Stomach (tissue), 4 donors: Measurements from ENCODE around the gene PNRC2.

ENCODE experiments used
- EP300 ChIP-seq: sonication (generic); formaldehyde crosslinking; IDR thresholded peaks from one replicate; pipeline ENCODE4 v1.6.1; 2017; ENCODE audit warnings: antibody characterized with exemption
- POLR2A ChIP-seq, 4 donors: fragments of 450-650 bp; IDR thresholded peaks; one replicate each; pipeline ENCODE4 v1.6.1; 2016; ENCODE audit warnings: antibody characterized with exemption in 4 of 4, control low read depth in 2 of 4, mild to moderate bottlenecking in 1 of 4, moderate library complexity in 1 of 4
- POLR2AphosphoS5 ChIP-seq, 3 donors: sonication (generic); formaldehyde crosslinking; IDR thresholded peaks; one replicate each; pipeline ENCODE4 v1.6.1; 2016; ENCODE audit warnings: antibody characterized with exemption in 3 of 3
- TF ChIP-seq, protein P1 (sequence below), 7 experiments: fragments of 450-650 bp in 4 of 7; fragments of 200-600 bp in 3 of 7; sonication (generic) in 3 of 7; IDR thresholded peaks; one replicate each; pipeline ENCODE4 v1.5.1; 2016 to 2019; ENCODE audit warnings: antibody characterized with exemption in 7 of 7, control low read depth in 2 of 7, mild to moderate bottlenecking in 1 of 7

DNA sequence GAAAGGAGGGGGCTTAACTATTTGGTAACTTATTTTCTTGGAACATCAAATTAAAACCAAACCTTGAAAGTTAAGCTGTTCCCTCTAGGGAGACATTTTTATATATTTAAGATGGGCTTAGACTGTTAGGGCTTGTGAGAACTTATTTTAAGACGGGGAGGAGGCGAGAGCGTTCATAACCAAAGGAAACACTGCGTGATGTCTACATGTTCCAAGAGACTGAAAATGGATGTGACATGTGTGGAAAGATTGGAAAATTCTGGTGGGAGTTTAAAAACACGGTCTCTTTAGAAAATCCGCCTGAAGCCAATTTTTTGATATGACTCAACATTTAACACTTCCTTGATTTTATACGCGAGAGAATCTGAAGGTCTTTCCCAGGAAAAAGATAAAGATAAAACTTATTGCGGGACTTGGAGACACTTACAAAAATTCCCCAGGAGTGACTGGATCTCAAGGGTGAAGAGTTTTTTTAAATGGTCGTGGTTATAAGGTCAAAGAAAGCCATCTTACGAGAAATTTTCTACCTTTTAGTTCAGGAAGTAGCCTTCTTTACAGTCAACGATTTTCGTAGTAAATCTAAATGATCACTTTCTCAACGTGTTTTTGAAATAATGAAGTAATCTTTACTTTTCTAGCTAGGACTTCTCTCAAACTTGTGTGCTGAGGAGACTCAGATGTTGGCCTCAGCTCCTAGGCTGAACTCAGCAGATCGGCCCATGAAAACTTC lies 828 bp downstream of the PNRC2 start:
- TF ChIP-seq, protein P1, sequence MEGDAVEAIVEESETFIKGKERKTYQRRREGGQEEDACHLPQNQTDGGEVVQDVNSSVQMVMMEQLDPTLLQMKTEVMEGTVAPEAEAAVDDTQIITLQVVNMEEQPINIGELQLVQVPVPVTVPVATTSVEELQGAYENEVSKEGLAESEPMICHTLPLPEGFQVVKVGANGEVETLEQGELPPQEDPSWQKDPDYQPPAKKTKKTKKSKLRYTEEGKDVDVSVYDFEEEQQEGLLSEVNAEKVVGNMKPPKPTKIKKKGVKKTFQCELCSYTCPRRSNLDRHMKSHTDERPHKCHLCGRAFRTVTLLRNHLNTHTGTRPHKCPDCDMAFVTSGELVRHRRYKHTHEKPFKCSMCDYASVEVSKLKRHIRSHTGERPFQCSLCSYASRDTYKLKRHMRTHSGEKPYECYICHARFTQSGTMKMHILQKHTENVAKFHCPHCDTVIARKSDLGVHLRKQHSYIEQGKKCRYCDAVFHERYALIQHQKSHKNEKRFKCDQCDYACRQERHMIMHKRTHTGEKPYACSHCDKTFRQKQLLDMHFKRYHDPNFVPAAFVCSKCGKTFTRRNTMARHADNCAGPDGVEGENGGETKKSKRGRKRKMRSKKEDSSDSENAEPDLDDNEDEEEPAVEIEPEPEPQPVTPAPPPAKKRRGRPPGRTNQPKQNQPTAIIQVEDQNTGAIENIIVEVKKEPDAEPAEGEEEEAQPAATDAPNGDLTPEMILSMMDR (IDR thresholded peaks at IDR 0.05) = no peak
- TF ChIP-seq POLR2AphosphoS5 (IDR thresholded peaks at IDR 0.05) (no peak), POLR2A (IDR thresholded peaks at IDR 0.05) (no peak), EP300 (no peak)
